Daoy (cell line): Measurements from ENCODE around the gene NUP188. TPM values are rescaled to one million over a fixed set of nuclear protein-coding genes. Genes with fewer than 3 reads are reported as not detected.

Experiments used
- DNase-seq: peaks from one replicate; pipeline ENCODE4 v3.0.0-alpha.2; 2015; ENCODE audit warnings: low read depth
- total RNA-seq: library from RNA; depleted of rRNA; stranded (reverse); fragments of >200 nt; shearing (Covaris generic); gene quantifications from 2 replicates; pipeline ENCODE4 v1.2.3, GENCODE V29; 2014; rRNA removed

Gene NUP188
- total RNA-seq: 73.7 and 75.5 TPM in 2 replicates

GRCh38 chr9:128947527-128948301 is at the start of gene NUP188, which contains the start of gene DOLK:
Gene NUP188, plus strand, starts transcription at chr9:128947699. Its CDS starts 21 bp downstream, at chr9:128947720.
Gene DOLK, minus strand, starts transcription at chr9:128947603. Its CDS starts 300 bp downstream, at chr9:128947303.
- DNase-seq: peak; percentile 98

- DNase-seq: no peak
Observed at GRCh38 chr9:128898382-128898781, 49.1 kb upstream of the NUP188 start.

- no peak for DNase-seq
Observed at GRCh38 chr9:128898845-128899565, 48.5 kb upstream of the NUP188 start.

GRCh38 chr9:128899566-128900322 is 47.8 kb upstream of the NUP188 start:
- no peak for DNase-seq

- DNase-seq: no peak
Observed at GRCh38 chr9:128901379-128901778, 46.1 kb upstream of the NUP188 start.

- no peak for DNase-seq
Observed at GRCh38 chr9:128901822-128902221, 45.7 kb upstream of the NUP188 start.

GRCh38 chr9:128902351-128903078 is 45.0 kb upstream of the NUP188 start:
- peak; percentile 67 for DNase-seq

- DNase-seq: no peak
Observed at GRCh38 chr9:128903079-128903461, 44.4 kb upstream of the NUP188 start.

GRCh38 chr9:128903871-128904620 is 43.5 kb upstream of the NUP188 start:
- DNase-seq: peak; percentile 68

GRCh38 chr9:128905964-128906363 is 41.5 kb upstream of the NUP188 start:
- DNase-seq: no peak

GRCh38 chr9:128906741-128907140 is 40.8 kb upstream of the NUP188 start:
- no peak for DNase-seq

GRCh38 chr9:128908372-128908771 is 39.1 kb upstream of the NUP188 start:
- DNase-seq: no peak

GRCh38 chr9:128909859-128910258 is 37.6 kb upstream of the NUP188 start:
- no peak for DNase-seq

GRCh38 chr9:128910906-128911305 is 36.6 kb upstream of the NUP188 start:
- DNase-seq: no peak

- peak; percentile 93 for DNase-seq
Observed at GRCh38 chr9:128911529-128912035, 35.9 kb upstream of the NUP188 start.

GRCh38 chr9:128912270-128912853 is 35.1 kb upstream of the NUP188 start:
- DNase-seq: peak; percentile 91

GRCh38 chr9:128913048-128913900 is 34.2 kb upstream of the NUP188 start:
- no peak for DNase-seq

- no peak for DNase-seq
Observed at GRCh38 chr9:128913995-128914772, 33.3 kb upstream of the NUP188 start.
